Adrenal gland (tissue), 12 donors: ENCODE measurements around the gene URM1. TPM values are rescaled to one million over a fixed set of nuclear protein-coding genes. Genes with fewer than 3 reads are reported as not detected.

Experiments
- DNase-seq, 7 donors: peaks; one replicate each; pipeline ENCODE4 v3.0.0-alpha.2; 2019 to 2020
- H3K27ac ChIP-seq, 5 donors: fragments of 200-600 bp; sonication (generic) in 4 of 5; 1 replicate in 3 of 5; 2 replicates in 2 of 5; pipeline versions ENCODE4 v1.5.1 to v1.8.0; 2016 to 2020; ENCODE audit warnings: mild to moderate bottlenecking in 1 of 5
- H3K27me3 ChIP-seq: fragments of 200-600 bp; 2 replicates; pipeline ENCODE4 v1.8.0; 2021
- H3K36me3 ChIP-seq, 2 donors: fragments of 200-600 bp; replicated peaks in 1 of 2; 1 replicate in 1 of 2; 2 replicates in 1 of 2; pipeline versions ENCODE4 v1.5.1 to v1.8.0; 2018 to 2022
- H3K4me1 ChIP-seq, 2 donors: fragments of 200-600 bp; replicated peaks in 1 of 2; 1 replicate in 1 of 2; 2 replicates in 1 of 2; pipeline versions ENCODE4 v1.5.1 to v1.8.0; 2018 to 2021
- H3K4me3 ChIP-seq, 4 donors: fragments of 200-600 bp; sonication (generic) in 3 of 4; one replicate each; pipeline ENCODE4 v1.5.1; 2016 to 2018
- H3K9me3 ChIP-seq, 3 donors: fragments of 200-600 bp; sonication (generic) in 1 of 3; replicated peaks in 1 of 3; 1 replicate in 2 of 3; 2 replicates in 1 of 3; pipeline versions ENCODE4 v1.5.1 to v1.8.0; 2016 to 2021
- POLR2A ChIP-seq, 2 donors: fragments of 450-650 bp; IDR thresholded peaks; one replicate each; pipeline ENCODE4 v1.6.1; 2017; ENCODE audit warnings: antibody characterized with exemption in 2 of 2, mild to moderate bottlenecking in 2 of 2, moderate library complexity in 1 of 2
- WGBS, 4 donors: extraction: QIAGEN DNeasy Blood & Tissue Kit in 2 of 4; methylation state at CpG; one replicate each; pipeline versions ENCODE4 v1.1.5 to v1.1.7; 2013 to 2017; 5-methylcytosine and 5-hydroxymethylcytosine counted together
- intact Hi-C, 2 donors: fragments of 100-400 bp; cut with DNase I; formaldehyde crosslinking; loops; one replicate each; pipeline versions ENCODE4 v1.14.1 to v1.15.0; 2022 to 2023
- polyA plus RNA-seq, 3 donors: library from polyadenylated mRNA; stranded (reverse); fragments of 200-250 nt in 2 of 3; fragments of 350-450 nt in 1 of 3; fragmentation: Illumina TruSeq in 1 of 3; extraction: RNeasy Lipid Tissue Mini Kit (QIAGEN cat#74804) in 1 of 3; gene quantifications; one replicate each; pipeline ENCODE4 v1.2.3, GENCODE V29; 2013 to 2014
- total RNA-seq, 9 donors: library from RNA; depleted of rRNA in 4 of 9; stranded (reverse); fragments of >200 nt in 4 of 9; fragments of 120-200 nt in 1 of 9; fragmentation: NEBNext Ultra II Directional in 1 of 9; extraction: Animal tissue kit (Norgen Biotek cat#: 25700) in 1 of 9; gene quantifications; one replicate each; pipeline versions ENCODE4 v1.1.0 to v1.2.4, GENCODE V29; 2013 to 2023
- TF ChIP-seq, protein P1 (sequence below), 6 experiments: fragments of 450-650 bp in 4 of 6; fragments of 200-600 bp in 2 of 6; sonication (generic) in 1 of 6; IDR thresholded peaks; 1 replicate in 5 of 6; 2 replicates in 1 of 6; pipeline versions ENCODE4 v1.5.1 to v1.8.0; 2016 to 2021; ENCODE audit warnings: antibody characterized with exemption in 6 of 6, mild to moderate bottlenecking in 2 of 6, moderate library complexity in 1 of 6
- donor health status: healthy with polysubstance abuse.
- donor health status: Bipolar disorder and iron deficiency.
- donor health status: DM: yes; HTN: yes; CAD: no.
- donor health status: DM: no; HTN: no; CAD: no.
- donor health status: DM: no; HTN: no; CAD: no.
- donor health status: DM: yes; HTN: yes; CAD: no.

Gene URM1
- total and polyA plus RNA-seq, 12 donors, result 22.8 to 87.1 (median 42.2) TPM

DNA sequence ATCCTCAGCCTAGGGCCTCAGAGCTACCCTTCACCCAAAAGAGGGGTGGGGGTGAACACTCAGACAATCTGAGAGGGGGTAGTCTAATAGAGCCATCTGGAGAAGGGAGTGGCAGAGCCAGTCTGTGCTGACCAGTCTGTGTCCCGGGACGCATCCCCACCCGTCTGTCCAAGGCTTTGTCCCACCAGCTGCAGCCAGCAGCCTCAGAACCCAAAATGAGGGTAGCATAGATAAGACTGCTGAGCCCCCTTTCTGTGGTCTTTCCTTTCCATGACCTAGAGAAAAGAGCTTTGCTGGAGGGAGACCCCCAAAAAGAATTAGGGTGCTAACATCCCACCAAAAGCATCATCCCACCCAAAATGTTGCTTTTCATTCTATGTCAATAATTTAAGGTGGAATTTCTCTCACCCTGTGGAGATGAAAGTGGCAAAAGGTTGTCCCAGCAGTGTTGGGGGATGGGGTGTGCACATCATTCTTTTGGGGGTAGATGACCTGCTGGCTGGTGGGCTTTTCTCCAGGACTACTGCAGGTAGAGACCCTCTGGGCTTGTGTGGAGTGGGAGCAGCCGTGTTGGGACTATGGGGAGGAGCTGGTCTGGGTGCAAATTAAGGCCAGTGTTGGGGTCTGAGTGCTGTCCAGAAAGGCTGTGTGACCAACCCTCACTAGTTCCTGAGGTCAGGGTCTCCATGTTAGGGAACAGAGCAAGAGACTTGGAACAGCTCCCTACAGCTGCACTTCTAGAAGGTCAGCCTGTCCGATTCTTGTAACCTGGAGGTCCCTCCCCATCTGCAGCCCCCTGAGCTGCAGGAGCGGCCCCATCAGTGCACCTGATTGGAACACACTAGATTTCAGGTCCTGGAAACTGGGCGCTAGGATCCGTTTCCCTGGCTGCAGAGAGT lies 19.9 kb downstream of the URM1 start:
- 90 to 95% (median 93%) methylated on average over 8 of the region's 8 CpGs for WGBS, 4 donors
- no peaks in the 10 kb centered on the region for H3K27me3 ChIP-seq
- peaks cover 0 to 34% of the 10 kb centered on the region in 2 donors for H3K36me3 ChIP-seq
- no peaks in the 10 kb centered on the region for H3K4me1 ChIP-seq
- H3K4me3 ChIP-seq, result no peak overlapping the region
- intact Hi-C loops, result no loop called here
- H3K9me3 ChIP-seq, result no peaks in the 10 kb centered on the region
- TF ChIP-seq, protein P1, sequence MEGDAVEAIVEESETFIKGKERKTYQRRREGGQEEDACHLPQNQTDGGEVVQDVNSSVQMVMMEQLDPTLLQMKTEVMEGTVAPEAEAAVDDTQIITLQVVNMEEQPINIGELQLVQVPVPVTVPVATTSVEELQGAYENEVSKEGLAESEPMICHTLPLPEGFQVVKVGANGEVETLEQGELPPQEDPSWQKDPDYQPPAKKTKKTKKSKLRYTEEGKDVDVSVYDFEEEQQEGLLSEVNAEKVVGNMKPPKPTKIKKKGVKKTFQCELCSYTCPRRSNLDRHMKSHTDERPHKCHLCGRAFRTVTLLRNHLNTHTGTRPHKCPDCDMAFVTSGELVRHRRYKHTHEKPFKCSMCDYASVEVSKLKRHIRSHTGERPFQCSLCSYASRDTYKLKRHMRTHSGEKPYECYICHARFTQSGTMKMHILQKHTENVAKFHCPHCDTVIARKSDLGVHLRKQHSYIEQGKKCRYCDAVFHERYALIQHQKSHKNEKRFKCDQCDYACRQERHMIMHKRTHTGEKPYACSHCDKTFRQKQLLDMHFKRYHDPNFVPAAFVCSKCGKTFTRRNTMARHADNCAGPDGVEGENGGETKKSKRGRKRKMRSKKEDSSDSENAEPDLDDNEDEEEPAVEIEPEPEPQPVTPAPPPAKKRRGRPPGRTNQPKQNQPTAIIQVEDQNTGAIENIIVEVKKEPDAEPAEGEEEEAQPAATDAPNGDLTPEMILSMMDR (IDR thresholded peaks at IDR 0.05), result no peak
- no peak for TF ChIP-seq POLR2A (IDR thresholded peaks at IDR 0.05)
- DNase-seq, result no peak
- H3K27ac ChIP-seq, result no peak overlapping the region

DNA sequence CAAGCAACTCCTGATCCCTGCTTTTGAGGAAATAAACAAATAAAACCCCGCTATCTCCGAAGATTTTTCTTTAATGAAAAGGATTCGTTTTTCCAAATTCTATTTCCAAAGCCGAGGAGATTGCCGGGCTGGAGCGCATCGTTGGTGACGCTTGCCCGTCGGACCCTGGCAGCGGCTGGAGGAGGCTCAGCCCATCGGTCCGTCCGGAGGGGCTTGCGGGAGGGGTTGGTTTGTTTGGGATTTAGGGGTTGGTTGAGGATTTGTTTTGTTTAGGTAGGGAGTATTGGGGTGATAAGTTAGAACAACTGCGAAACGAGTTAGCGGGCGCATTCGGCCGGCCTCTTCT lies 20.8 kb downstream of the URM1 start:
- WGBS, 4 donors, result 90 to 92% (median 90%) methylated on average over 21 of the region's 21 CpGs

DNA sequence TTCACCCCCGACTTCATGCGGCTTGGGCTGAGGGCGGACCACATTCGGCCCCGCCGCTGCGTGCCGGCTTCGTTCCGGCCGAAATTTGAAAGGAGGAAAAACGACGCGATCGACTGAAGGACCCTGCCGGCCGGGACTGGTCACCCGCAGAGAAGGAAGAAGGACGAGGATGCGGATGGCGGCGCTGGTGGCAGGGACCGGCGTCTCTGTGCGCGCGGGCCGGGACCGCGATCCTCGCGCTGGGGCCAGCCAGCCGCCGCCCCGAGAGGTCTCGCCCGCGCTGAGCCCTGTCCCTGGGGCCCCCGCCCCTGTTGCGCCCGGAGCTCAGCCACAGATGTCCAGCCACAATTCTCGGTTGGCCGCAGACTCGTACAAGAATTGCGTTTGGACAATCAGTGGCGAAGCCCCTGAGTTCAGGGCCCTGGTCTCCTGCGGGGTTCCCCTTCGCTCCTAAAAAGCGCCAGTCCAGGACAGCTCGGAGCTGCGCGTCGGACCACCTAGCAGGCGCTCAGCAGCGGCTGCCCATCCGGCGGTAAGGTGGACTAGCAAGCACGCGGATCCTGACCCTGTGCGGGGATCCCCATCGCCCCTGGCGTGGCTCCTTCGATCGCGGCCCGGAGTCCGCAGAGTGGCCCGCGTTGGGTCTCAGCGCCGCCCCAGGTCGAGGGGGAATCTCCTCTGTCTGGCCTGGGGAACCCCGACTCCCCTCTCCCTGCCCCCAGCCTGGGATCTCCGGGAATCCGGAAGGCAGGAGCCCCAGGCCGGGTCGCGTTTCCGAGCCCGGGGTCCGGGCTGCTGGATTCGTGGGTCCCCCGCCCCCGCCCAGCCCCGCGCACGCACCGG lies 21.3 kb downstream of the URM1 start:
- Histone ChIP-seq H3K27me3 (no peaks in the 10 kb centered on the region), H3K4me1 (no peaks in the 10 kb centered on the region), H3K9me3 (no peaks in the 10 kb centered on the region), H3K27ac (no peak overlapping the region), H3K4me3 (no peak overlapping the region), H3K36me3 (peaks cover 0 to 24% of the 10 kb centered on the region in 2 donors)
- no peak for DNase-seq
- WGBS, 4 donors, result 86 to 89% (median 87%) methylated on average over 47 to 88 of the region's 88 CpGs
- TF ChIP-seq, protein P1 (IDR thresholded peaks at IDR 0.05), result no peak
- intact Hi-C loops, result no loop called here

More for the DNA sequence above, 20.8 kb downstream of the URM1 start:
- no peak for DNase-seq
- no peak overlapping the region for H3K27ac ChIP-seq
- H3K36me3 ChIP-seq, result peaks cover 0 to 27% of the 10 kb centered on the region in 2 donors
- intact Hi-C loops, result no loop called here
- H3K4me3 ChIP-seq, result no peak overlapping the region
- no peaks in the 10 kb centered on the region for H3K4me1 ChIP-seq
- no peaks in the 10 kb centered on the region for H3K9me3 ChIP-seq
- no peaks in the 10 kb centered on the region for H3K27me3 ChIP-seq
- no peak for TF ChIP-seq POLR2A (IDR thresholded peaks at IDR 0.05)
- TF ChIP-seq, protein P1 (IDR thresholded peaks at IDR 0.05), result no peak

DNA sequence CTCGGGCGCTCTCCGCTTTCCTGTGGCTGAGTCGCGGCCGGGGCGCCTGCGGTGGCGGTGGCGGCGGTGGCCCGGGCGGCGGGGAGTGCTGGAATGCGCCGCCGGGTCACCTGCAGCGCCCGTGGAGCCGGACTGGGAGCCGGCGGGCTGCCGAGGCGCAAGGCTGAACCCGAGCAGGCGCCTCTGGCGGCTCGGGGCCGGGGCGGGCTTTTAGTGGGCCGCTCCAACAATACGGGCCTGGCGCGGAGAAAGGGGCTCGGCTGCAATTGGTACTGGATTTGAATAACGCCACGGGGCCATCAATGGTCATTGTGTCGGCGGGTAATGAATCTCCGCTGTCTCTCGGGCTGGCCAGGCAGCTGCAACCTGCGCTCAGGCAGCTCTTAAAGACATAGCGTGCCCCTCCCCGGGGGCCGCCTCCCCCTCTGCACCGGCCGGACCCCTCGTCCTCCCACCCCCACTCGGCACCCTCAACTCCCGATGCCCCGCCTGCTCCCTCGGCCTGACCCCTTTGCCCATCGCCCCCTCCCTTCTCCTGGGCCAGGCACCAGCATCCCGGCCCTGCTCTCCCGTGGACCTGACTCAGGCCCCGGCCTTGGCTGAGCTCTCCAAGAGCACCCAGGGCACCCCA lies 22.1 kb downstream of the URM1 start:
- DNase-seq, result no peak
- H3K4me3 ChIP-seq, result no peak overlapping the region
- TF ChIP-seq, protein P1 (IDR thresholded peaks at IDR 0.05), result no peak
- TF ChIP-seq POLR2A (IDR thresholded peaks at IDR 0.05), result no peak
- no peaks in the 10 kb centered on the region for H3K9me3 ChIP-seq
- peaks cover 0 to 19% of the 10 kb centered on the region in 2 donors for H3K36me3 ChIP-seq
- intact Hi-C loops, result no loop called here
- 56 to 69% (median 67%) methylated on average over 9 to 56 of the region's 56 CpGs for WGBS, 4 donors
- no peaks in the 10 kb centered on the region for H3K27me3 ChIP-seq
- H3K4me1 ChIP-seq, result no peaks in the 10 kb centered on the region
- no peak overlapping the region for H3K27ac ChIP-seq
